Measurements from ENCODE around the gene DUSP22. TPM values are rescaled to one million over a fixed set of nuclear protein-coding genes. Genes with fewer than 3 reads are reported as not detected.

DUSP22 gene
- total and polyA plus RNA-seq, 9 of the 15 experiments (the other 6 are each of a cell fraction or from before 2014, with no cell fraction given): 9.3 to 19.4 (median 11.8) TPM

DNA sequence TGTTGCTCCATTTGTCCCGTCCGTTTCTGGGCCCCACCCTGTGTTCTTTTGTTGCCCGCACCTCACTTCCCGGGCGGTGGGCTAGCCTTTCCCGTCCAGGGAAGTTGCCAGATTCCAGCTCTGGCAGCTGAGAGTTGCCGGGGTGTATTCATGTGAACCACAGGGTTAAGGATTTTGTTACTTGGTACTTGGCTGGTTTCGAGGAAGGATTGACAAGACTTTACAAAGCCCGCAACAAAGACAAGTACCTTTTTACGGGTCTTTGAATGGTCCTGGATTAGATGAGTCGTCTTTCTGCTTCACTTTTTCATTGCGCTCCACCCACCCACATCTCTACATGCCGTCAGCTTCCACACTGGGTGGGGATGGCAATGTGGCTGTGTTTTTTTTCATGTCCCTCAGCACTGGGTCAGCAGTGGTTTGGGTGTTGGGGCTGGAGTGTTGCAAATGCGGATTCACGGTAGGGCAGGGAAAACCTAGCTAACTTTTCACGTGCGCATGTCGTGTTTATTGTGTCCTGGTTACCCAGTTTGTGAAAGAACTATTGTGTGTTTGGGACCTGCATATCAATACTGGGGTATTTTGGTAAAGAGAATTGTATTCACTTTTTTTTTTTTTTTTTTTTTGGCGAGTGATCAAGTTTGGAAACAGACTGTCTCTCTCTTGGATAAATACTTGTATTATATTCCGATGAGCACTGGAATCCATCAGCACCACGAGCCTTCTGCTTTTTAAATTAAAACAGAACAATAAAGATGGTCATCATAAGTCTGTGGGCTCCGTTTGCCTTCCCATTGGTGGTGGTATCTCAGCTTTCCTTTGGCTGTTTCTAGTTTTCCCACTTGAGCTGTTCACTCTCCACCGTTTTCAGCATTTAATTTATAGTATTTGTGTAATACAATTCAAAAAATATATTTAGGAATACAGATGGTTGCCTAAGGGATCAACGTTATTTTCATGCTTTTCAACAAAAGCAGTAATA is 1.2 kb downstream of the DUSP22 start (continued):
- TF ChIP-seq, protein P1, sequence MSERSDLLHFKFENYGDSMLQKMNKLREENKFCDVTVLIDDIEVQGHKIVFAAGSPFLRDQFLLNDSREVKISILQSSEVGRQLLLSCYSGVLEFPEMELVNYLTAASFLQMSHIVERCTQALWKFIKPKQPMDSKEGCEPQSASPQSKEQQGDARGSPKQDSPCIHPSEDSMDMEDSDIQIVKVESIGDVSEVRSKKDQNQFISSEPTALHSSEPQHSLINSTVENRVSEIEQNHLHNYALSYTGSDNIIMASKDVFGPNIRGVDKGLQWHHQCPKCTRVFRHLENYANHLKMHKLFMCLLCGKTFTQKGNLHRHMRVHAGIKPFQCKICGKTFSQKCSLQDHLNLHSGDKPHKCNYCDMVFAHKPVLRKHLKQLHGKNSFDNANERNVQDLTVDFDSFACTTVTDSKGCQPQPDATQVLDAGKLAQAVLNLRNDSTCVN (CRISPR knock-in tag; IDR thresholded peaks at IDR 0.05): no peak
- TF ChIP-seq ZC3H11A (IDR thresholded peaks at IDR 0.05; ENCODE audit: low read depth, low read length) (no peak), RAD21 (CRISPR knock-in tag; conservative IDR thresholded peaks at IDR 0.05 in 1 of 2, IDR thresholded peaks at IDR 0.05 in 1 of 2) (no peak), MTF1 (CRISPR knock-in tag; IDR thresholded peaks at IDR 0.05; ENCODE audit: borderline replicate concordance) (no peak), RCOR1 (IDR thresholded peaks at IDR 0.05; ENCODE audit: borderline replicate concordance in 1 of 2, low read depth in 2 of 2, low read length in 2 of 2) (0 out of 4 replicates have a peak, but pooled peaks of 1 of the 2 experiments have one; percentile 2), ZNF76 (CRISPR knock-in tag; IDR thresholded peaks at IDR 0.05; ENCODE audit: borderline replicate concordance) (no peak), POLR2G (IDR thresholded peaks at IDR 0.05; ENCODE audit: low read depth, low read length) (no peak), KHSRP (IDR thresholded peaks at IDR 0.05) (no peak), PHF8 (IDR thresholded peaks at IDR 0.05; ENCODE audit: borderline replicate concordance, low read length) (no peak)
- TF ChIP-seq, protein P2, sequence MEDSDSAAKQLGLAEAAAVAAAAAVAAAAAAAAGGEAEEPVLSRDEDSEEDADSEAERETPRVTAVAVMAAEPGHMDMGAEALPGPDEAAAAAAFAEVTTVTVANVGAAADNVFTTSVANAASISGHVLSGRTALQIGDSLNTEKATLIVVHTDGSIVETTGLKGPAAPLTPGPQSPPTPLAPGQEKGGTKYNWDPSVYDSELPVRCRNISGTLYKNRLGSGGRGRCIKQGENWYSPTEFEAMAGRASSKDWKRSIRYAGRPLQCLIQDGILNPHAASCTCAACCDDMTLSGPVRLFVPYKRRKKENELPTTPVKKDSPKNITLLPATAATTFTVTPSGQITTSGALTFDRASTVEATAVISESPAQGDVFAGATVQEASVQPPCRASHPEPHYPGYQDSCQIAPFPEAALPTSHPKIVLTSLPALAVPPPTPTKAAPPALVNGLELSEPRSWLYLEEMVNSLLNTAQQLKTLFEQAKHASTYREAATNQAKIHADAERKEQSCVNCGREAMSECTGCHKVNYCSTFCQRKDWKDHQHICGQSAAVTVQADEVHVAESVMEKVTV (CRISPR knock-in tag; IDR thresholded peaks at IDR 0.05): no peak
- TF ChIP-seq, protein P3, sequence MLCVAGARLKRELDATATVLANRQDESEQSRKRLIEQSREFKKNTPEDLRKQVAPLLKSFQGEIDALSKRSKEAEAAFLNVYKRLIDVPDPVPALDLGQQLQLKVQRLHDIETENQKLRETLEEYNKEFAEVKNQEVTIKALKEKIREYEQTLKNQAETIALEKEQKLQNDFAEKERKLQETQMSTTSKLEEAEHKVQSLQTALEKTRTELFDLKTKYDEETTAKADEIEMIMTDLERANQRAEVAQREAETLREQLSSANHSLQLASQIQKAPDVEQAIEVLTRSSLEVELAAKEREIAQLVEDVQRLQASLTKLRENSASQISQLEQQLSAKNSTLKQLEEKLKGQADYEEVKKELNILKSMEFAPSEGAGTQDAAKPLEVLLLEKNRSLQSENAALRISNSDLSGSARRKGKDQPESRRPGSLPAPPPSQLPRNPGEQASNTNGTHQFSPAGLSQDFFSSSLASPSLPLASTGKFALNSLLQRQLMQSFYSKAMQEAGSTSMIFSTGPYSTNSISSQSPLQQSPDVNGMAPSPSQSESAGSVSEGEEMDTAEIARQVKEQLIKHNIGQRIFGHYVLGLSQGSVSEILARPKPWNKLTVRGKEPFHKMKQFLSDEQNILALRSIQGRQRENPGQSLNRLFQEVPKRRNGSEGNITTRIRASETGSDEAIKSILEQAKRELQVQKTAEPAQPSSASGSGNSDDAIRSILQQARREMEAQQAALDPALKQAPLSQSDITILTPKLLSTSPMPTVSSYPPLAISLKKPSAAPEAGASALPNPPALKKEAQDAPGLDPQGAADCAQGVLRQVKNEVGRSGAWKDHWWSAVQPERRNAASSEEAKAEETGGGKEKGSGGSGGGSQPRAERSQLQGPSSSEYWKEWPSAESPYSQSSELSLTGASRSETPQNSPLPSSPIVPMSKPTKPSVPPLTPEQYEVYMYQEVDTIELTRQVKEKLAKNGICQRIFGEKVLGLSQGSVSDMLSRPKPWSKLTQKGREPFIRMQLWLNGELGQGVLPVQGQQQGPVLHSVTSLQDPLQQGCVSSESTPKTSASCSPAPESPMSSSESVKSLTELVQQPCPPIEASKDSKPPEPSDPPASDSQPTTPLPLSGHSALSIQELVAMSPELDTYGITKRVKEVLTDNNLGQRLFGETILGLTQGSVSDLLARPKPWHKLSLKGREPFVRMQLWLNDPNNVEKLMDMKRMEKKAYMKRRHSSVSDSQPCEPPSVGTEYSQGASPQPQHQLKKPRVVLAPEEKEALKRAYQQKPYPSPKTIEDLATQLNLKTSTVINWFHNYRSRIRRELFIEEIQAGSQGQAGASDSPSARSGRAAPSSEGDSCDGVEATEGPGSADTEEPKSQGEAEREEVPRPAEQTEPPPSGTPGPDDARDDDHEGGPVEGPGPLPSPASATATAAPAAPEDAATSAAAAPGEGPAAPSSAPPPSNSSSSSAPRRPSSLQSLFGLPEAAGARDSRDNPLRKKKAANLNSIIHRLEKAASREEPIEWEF (CRISPR knock-in tag; IDR thresholded peaks at IDR 0.05): 0 out of 2 replicates have a peak, but pooled peaks have one; percentile 1
- TF ChIP-seq, protein P4, sequence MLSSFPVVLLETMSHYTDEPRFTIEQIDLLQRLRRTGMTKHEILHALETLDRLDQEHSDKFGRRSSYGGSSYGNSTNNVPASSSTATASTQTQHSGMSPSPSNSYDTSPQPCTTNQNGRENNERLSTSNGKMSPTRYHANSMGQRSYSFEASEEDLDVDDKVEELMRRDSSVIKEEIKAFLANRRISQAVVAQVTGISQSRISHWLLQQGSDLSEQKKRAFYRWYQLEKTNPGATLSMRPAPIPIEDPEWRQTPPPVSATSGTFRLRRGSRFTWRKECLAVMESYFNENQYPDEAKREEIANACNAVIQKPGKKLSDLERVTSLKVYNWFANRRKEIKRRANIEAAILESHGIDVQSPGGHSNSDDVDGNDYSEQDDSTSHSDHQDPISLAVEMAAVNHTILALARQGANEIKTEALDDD (IDR thresholded peaks at IDR 0.05): no peak
- TF ChIP-seq, protein P5, sequence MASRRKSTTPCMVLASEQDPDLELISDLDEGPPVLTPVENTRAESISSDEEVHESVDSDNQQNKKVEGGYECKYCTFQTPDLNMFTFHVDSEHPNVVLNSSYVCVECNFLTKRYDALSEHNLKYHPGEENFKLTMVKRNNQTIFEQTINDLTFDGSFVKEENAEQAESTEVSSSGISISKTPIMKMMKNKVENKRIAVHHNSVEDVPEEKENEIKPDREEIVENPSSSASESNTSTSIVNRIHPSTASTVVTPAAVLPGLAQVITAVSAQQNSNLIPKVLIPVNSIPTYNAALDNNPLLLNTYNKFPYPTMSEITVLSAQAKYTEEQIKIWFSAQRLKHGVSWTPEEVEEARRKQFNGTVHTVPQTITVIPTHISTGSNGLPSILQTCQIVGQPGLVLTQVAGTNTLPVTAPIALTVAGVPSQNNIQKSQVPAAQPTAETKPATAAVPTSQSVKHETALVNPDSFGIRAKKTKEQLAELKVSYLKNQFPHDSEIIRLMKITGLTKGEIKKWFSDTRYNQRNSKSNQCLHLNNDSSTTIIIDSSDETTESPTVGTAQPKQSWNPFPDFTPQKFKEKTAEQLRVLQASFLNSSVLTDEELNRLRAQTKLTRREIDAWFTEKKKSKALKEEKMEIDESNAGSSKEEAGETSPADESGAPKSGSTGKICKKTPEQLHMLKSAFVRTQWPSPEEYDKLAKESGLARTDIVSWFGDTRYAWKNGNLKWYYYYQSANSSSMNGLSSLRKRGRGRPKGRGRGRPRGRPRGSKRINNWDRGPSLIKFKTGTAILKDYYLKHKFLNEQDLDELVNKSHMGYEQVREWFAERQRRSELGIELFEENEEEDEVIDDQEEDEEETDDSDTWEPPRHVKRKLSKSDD (conservative IDR thresholded peaks at IDR 0.05; ENCODE audit: low read length): no peak
